ENCODE results near the gene TMC1. TPM values are rescaled to one million over a fixed set of nuclear protein-coding genes. Genes with fewer than 3 reads are reported as not detected.

The TMC1 gene
- total RNA-seq, 1 experiment from 2014 or later: not detected

GRCh38 chr9:72598639-72599038, 77.2 kb downstream of the TMC1 start:
- Mint-ChIP-seq H3K9me3 (ENCODE audit: unreplicated experiment) (no peaks in the 10 kb centered on the region), H3K4me1 (ENCODE audit: insufficient read depth, unreplicated experiment) (peaks cover 7% of the 10 kb centered on the region), H3K4me3 (ENCODE audit: unreplicated experiment) (no peak overlapping the region), H3K36me3 (ENCODE audit: insufficient read depth, unreplicated experiment) (no peaks in the 10 kb centered on the region), H3K27me3 (ENCODE audit: insufficient read depth, unreplicated experiment) (no peaks in the 10 kb centered on the region), H3K27ac (ENCODE audit: low read depth, unreplicated experiment) (no peak overlapping the region)
- TF ChIP-seq CTCF (IDR thresholded peaks at IDR 0.05; ENCODE audit: unreplicated experiment): no peak
- POLR2A ChIA-PET: no interaction called here
- no peak for DNase-seq (ENCODE audit: unreplicated experiment)
- CTCF ChIA-PET: interaction anchor here (0.6 to 7.8 kb wide), 5 partner anchors 24 to 318 kb away, joined by 3 to 61 read pairs (median 5); no protein-coding TSS in a partner anchor
- no TSS peak for BruUV-seq (replicated peaks)
- intact Hi-C loops (cut with micrococcal nuclease): loop anchor here (10.0 kb wide), 1 partner anchor 156 kb away; no protein-coding TSS in a partner anchor

GRCh38 chr9:72599874-72600534, 78.6 kb downstream of the TMC1 start:
- Mint-ChIP-seq H3K27ac (ENCODE audit: low read depth, unreplicated experiment) (no peak overlapping the region), H3K27me3 (ENCODE audit: insufficient read depth, unreplicated experiment) (no peaks in the 10 kb centered on the region), H3K36me3 (ENCODE audit: insufficient read depth, unreplicated experiment) (no peaks in the 10 kb centered on the region), H3K4me3 (ENCODE audit: unreplicated experiment) (no peak overlapping the region), H3K4me1 (ENCODE audit: insufficient read depth, unreplicated experiment) (peaks cover 7% of the 10 kb centered on the region), H3K9me3 (ENCODE audit: unreplicated experiment) (no peaks in the 10 kb centered on the region)
- intact Hi-C loops (cut with micrococcal nuclease): loop anchor here (10.0 kb wide), 1 partner anchor 155 kb away; no protein-coding TSS in a partner anchor
- DNase-seq (ENCODE audit: unreplicated experiment): no peak
- BruUV-seq (replicated peaks): no TSS peak
- ChIA-PET POLR2A (interaction anchor here (0.5 to 1.2 kb wide), 4 partner anchors 29 to 498 kb away, joined by 3 to 5 read pairs (median 3); partner anchors contain the start of gene ZFAND5), CTCF (interaction anchor here (0.5 to 7.8 kb wide), 7 partner anchors 12 to 328 kb away, joined by 3 to 61 read pairs (median 5); no protein-coding TSS in a partner anchor)
- TF ChIP-seq CTCF (IDR thresholded peaks at IDR 0.05; ENCODE audit: unreplicated experiment): no peak

- H3K27ac Mint-ChIP-seq (ENCODE audit: low read depth, unreplicated experiment): no peak overlapping the region
- no peaks in the 10 kb centered on the region for H3K27me3 Mint-ChIP-seq (ENCODE audit: insufficient read depth, unreplicated experiment)
- H3K9me3 Mint-ChIP-seq (ENCODE audit: unreplicated experiment): no peaks in the 10 kb centered on the region
- no TSS peak for BruUV-seq (replicated peaks)
- peaks cover 7% of the 10 kb centered on the region for H3K4me1 Mint-ChIP-seq (ENCODE audit: insufficient read depth, unreplicated experiment)
- H3K4me3 Mint-ChIP-seq (ENCODE audit: unreplicated experiment): no peak overlapping the region
- H3K36me3 Mint-ChIP-seq (ENCODE audit: insufficient read depth, unreplicated experiment): no peaks in the 10 kb centered on the region
- ChIA-PET POLR2A (interaction anchor here (0.5 to 1.2 kb wide), 4 partner anchors 29 to 497 kb away, joined by 3 to 5 read pairs (median 3); partner anchors contain the start of gene ZFAND5), CTCF (interaction anchor here (0.7 to 7.8 kb wide), 5 partner anchors 127 to 320 kb away, joined by 3 to 61 read pairs (median 6); no protein-coding TSS in a partner anchor)
- TF ChIP-seq CTCF (IDR thresholded peaks at IDR 0.05; ENCODE audit: unreplicated experiment): no peak
- intact Hi-C loops (cut with micrococcal nuclease): no loop called here
- DNase-seq (ENCODE audit: unreplicated experiment): no peak
Measured at GRCh38 chr9:72600671-72601070, 79.3 kb downstream of the TMC1 start.

GRCh38 chr9:72601615-72602014, 80.2 kb downstream of the TMC1 start:
- no TSS peak for BruUV-seq (replicated peaks)
- Mint-ChIP-seq H3K9me3 (ENCODE audit: unreplicated experiment) (no peaks in the 10 kb centered on the region), H3K27ac (ENCODE audit: low read depth, unreplicated experiment) (no peak overlapping the region), H3K36me3 (ENCODE audit: insufficient read depth, unreplicated experiment) (no peaks in the 10 kb centered on the region), H3K4me3 (ENCODE audit: unreplicated experiment) (no peak overlapping the region), H3K27me3 (ENCODE audit: insufficient read depth, unreplicated experiment) (no peaks in the 10 kb centered on the region), H3K4me1 (ENCODE audit: insufficient read depth, unreplicated experiment) (peaks cover 7% of the 10 kb centered on the region)
- ChIA-PET POLR2A (no interaction called here), CTCF (interaction anchor here (0.7 to 7.8 kb wide), 4 partner anchors 9 to 594 kb away, joined by 3 to 61 read pairs (median 4); no protein-coding TSS in a partner anchor)
- intact Hi-C loops (cut with micrococcal nuclease): no loop called here
- no peak for DNase-seq (ENCODE audit: unreplicated experiment)
- TF ChIP-seq CTCF (IDR thresholded peaks at IDR 0.05; ENCODE audit: unreplicated experiment): no peak
